ENCODE results near the gene CCDC134.

The CCDC134 gene

GRCh38 chr22:41787331-41787730 is 13.1 kb upstream of the CCDC134 start:
- DNase-seq: no peak

- no peak for DNase-seq
Measured at GRCh38 chr22:41793871-41794270, 6.6 kb upstream of the CCDC134 start.

- DNase-seq: no peak
Measured at GRCh38 chr22:41798736-41799135, 1.7 kb upstream of the CCDC134 start.

GRCh38 chr22:41799486-41800347 is 762 bp upstream of the CCDC134 start:
- peak in 1 of 2 donors; percentile 11 for DNase-seq

GRCh38 chr22:41801147-41801819 is 804 bp downstream of the CCDC134 start:
- DNase-seq: no peak

- no peak for DNase-seq
Measured at GRCh38 chr22:41801886-41802285, 1.4 kb downstream of the CCDC134 start.

GRCh38 chr22:41805639-41806038 is 5.2 kb downstream of the CCDC134 start:
- DNase-seq: no peak

- no peak for DNase-seq
Measured at GRCh38 chr22:41808400-41808799, 7.9 kb downstream of the CCDC134 start.

- DNase-seq: no peak
Measured at GRCh38 chr22:41810022-41810421, 9.5 kb downstream of the CCDC134 start.

GRCh38 chr22:41812805-41813545 is 12.5 kb downstream of the CCDC134 start:
- DNase-seq: no peak

GRCh38 chr22:41813726-41814410 is 13.4 kb downstream of the CCDC134 start:
- no peak for DNase-seq

GRCh38 chr22:41815716-41816115 is 15.2 kb downstream of the CCDC134 start:
- no peak for DNase-seq

GRCh38 chr22:41816241-41816640 is 15.8 kb downstream of the CCDC134 start:
- DNase-seq: no peak

GRCh38 chr22:41816871-41817270 is 16.4 kb downstream of the CCDC134 start:
- DNase-seq: no peak

- DNase-seq: no peak
Measured at GRCh38 chr22:41818011-41818410, 17.5 kb downstream of the CCDC134 start.

GRCh38 chr22:41818596-41818995 is 18.1 kb downstream of the CCDC134 start:
- DNase-seq: no peak

GRCh38 chr22:41819257-41819656 is 18.8 kb downstream of the CCDC134 start:
- DNase-seq: no peak

- DNase-seq: no peak
Measured at GRCh38 chr22:41820447-41820846, 20.0 kb downstream of the CCDC134 start.

GRCh38 chr22:41821471-41822316 is 21.2 kb downstream of the CCDC134 start:
- DNase-seq: no peak

- peak; percentile 67 to 81 for DNase-seq
Measured at GRCh38 chr22:41822317-41823057, 22.0 kb downstream of the CCDC134 start.

- DNase-seq: no peak
Measured at GRCh38 chr22:41823797-41824196, 23.3 kb downstream of the CCDC134 start.

Measured in inflammatory macrophage treated with lipopolysaccharide for 1 hour (primary cell).